Transverse colon (tissue), 4 donors: ENCODE data around the gene NLGN1. TPM values are rescaled to one million over a fixed set of nuclear protein-coding genes. Genes with fewer than 3 reads are reported as not detected.
"Not testable (repeated sequence)": the region's sequence is repeated elsewhere in the genome, so short reads cannot be mapped to it uniquely, and the experiment has no call there.

Experiments used
- DNase-seq: peaks from one replicate; pipeline ENCODE4 v3.0.0-alpha.2; 2019
- H3K27ac ChIP-seq, 4 donors: fragments of 200-600 bp; sonication (generic); 2 replicates each; pipeline ENCODE4 v1.5.1; 2016 to 2018; ENCODE audit warnings: inconsistent platforms in 4 of 4
- H3K27me3 ChIP-seq: fragments of 200-600 bp; sonication (generic); 2 replicates; pipeline ENCODE4 v1.5.1; 2017; ENCODE audit warnings: inconsistent platforms
- H3K36me3 ChIP-seq, 4 donors: fragments of 200-600 bp; sonication (generic); 2 replicates each; pipeline ENCODE4 v1.5.1; 2017 to 2019; ENCODE audit warnings: inconsistent platforms in 4 of 4
- H3K4me1 ChIP-seq, 4 donors: fragments of 200-600 bp; sonication (generic); 2 replicates each; pipeline ENCODE4 v1.5.1; 2017 to 2020; ENCODE audit warnings: inconsistent platforms in 4 of 4
- H3K4me3 ChIP-seq, 4 donors: fragments of 200-600 bp; sonication (generic); 1 replicate in 1 of 4; 2 replicates in 3 of 4; pipeline versions ENCODE4 v1.5.1 to v1.6.1; 2017 to 2019; ENCODE audit warnings: inconsistent platforms in 4 of 4
- H3K9me3 ChIP-seq, 2 donors: fragments of 200-600 bp; sonication (generic); 2 replicates each; pipeline ENCODE4 v1.5.1; 2017 to 2019; ENCODE audit warnings: inconsistent platforms in 2 of 2
- EP300 ChIP-seq: sonication (generic); formaldehyde crosslinking; IDR thresholded peaks from one replicate; pipeline ENCODE4 v1.6.1; 2017; ENCODE audit warnings: antibody characterized with exemption, low read depth
- POLR2A ChIP-seq: fragments of 450-650 bp; IDR thresholded peaks from one replicate; pipeline ENCODE4 v1.6.1; 2016; ENCODE audit warnings: antibody characterized with exemption, mild to moderate bottlenecking, moderate library complexity
- POLR2AphosphoS5 ChIP-seq, 3 donors: sonication (generic); formaldehyde crosslinking; IDR thresholded peaks; one replicate each; pipeline ENCODE4 v1.6.1; 2016; ENCODE audit warnings: antibody characterized with exemption in 3 of 3
- WGBS, 2 donors: methylation state at CpG; one replicate each; pipeline ENCODE4 v1.1.5; 2018; ENCODE audit warnings: low coverage in 1 of 2; 5-methylcytosine and 5-hydroxymethylcytosine counted together
- in situ Hi-C, 4 donors: fragments of 200-750 bp; cut with MboI; loops; one replicate each; pipeline versions ENCODE4 v1.15.0 to v1.15.1; 2017; ENCODE audit warnings: low sequenced_read_pairs in 3 of 4, low pct_ligation_motif_present in 1 of 4, low pct_unique_long_range_greater_than_20kb in 1 of 4
- intact Hi-C: fragments of 100-400 bp; cut with DNase I; formaldehyde crosslinking; loops from one replicate; pipeline ENCODE4 v1.15.1; 2023; ENCODE audit warnings: low total_unique reads
- total RNA-seq, 4 donors: library from RNA; depleted of rRNA; stranded (reverse); fragments of >200 nt; gene quantifications; one replicate each; pipeline ENCODE4 v1.1.0, GENCODE V29; 2016
- TF ChIP-seq, protein P1 (sequence below), 5 experiments: fragments of 200-600 bp in 3 of 5; fragments of 450-650 bp in 2 of 5; sonication (generic) in 3 of 5; IDR thresholded peaks; 1 replicate in 2 of 5; 2 replicates in 3 of 5; pipeline ENCODE4 v1.5.1; 2016 to 2017; ENCODE audit warnings: antibody characterized with exemption in 5 of 5, inconsistent platforms in 3 of 5, mild to moderate bottlenecking in 2 of 5, moderate library complexity in 1 of 5

NLGN1 gene
- total RNA-seq, 4 donors from 2014 or later, result 0.40 to 5.2 (median 1.9) TPM; not detected in 1

GRCh38 chr3:173429076-173429475 is 31.5 kb downstream of the NLGN1 start:
- TF ChIP-seq, protein P1, sequence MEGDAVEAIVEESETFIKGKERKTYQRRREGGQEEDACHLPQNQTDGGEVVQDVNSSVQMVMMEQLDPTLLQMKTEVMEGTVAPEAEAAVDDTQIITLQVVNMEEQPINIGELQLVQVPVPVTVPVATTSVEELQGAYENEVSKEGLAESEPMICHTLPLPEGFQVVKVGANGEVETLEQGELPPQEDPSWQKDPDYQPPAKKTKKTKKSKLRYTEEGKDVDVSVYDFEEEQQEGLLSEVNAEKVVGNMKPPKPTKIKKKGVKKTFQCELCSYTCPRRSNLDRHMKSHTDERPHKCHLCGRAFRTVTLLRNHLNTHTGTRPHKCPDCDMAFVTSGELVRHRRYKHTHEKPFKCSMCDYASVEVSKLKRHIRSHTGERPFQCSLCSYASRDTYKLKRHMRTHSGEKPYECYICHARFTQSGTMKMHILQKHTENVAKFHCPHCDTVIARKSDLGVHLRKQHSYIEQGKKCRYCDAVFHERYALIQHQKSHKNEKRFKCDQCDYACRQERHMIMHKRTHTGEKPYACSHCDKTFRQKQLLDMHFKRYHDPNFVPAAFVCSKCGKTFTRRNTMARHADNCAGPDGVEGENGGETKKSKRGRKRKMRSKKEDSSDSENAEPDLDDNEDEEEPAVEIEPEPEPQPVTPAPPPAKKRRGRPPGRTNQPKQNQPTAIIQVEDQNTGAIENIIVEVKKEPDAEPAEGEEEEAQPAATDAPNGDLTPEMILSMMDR (IDR thresholded peaks at IDR 0.05), result no peak
- TF ChIP-seq POLR2A (no peak), EP300 (no peak), POLR2AphosphoS5 (IDR thresholded peaks at IDR 0.05) (no peak)
- in situ Hi-C loops (loop anchor here in 1 of 4 donors (25.0 kb wide), 1 partner anchor 108 kb away; no protein-coding TSS in a partner anchor), intact Hi-C loops (no loop called here)
- peaks cover 5 to 14% of the 10 kb centered on the region in 2 donors for H3K9me3 ChIP-seq
- no peak overlapping the region for H3K4me3 ChIP-seq
- no peaks in the 10 kb centered on the region for H3K4me1 ChIP-seq
- no peaks in the 10 kb centered on the region for H3K36me3 ChIP-seq
- DNase-seq, result no peak
- H3K27me3 ChIP-seq, result no peaks in the 10 kb centered on the region
- no peak overlapping the region for H3K27ac ChIP-seq
- WGBS, 2 donors, result 88 to 91% methylated on average over 5 of the region's 5 CpGs

GRCh38 chr3:173429527-173429926 is 32.0 kb downstream of the NLGN1 start:
- H3K4me1 ChIP-seq, result no peaks in the 10 kb centered on the region
- no peaks in the 10 kb centered on the region for H3K36me3 ChIP-seq
- in situ Hi-C loops (loop anchor here in 1 of 4 donors (25.0 kb wide), 1 partner anchor 108 kb away; no protein-coding TSS in a partner anchor), intact Hi-C loops (no loop called here)
- no peak for DNase-seq
- TF ChIP-seq POLR2AphosphoS5 (IDR thresholded peaks at IDR 0.05), result no peak
- TF ChIP-seq POLR2A, result no peak
- H3K4me3 ChIP-seq, result no peak overlapping the region
- H3K9me3 ChIP-seq, result peaks cover 5 to 14% of the 10 kb centered on the region in 2 donors
- 50% methylated on average over 1 of the region's 1 CpG; no CpG with 5 or more reads in 1 of the 2 donors for WGBS, 2 donors
- H3K27ac ChIP-seq, result no peak overlapping the region
- no peaks in the 10 kb centered on the region for H3K27me3 ChIP-seq

DNA sequence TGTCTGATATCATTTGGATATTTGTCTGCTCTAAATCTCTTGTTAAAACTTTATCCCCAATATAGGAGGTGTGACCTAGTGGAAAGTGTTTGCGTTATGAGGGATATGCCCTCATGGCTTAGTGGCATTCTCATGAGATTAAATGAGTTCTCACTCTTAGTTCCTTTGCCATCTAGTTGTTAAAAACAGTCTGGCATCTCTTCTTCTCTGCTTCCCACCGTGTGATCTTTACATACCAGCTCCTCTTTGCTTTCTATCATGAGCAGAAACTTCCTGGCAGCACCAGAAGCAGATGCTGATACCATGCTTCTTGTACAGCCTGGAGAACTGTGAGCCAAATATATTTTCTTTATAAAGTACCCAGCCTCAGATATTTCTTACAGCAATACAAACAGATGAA is 33.0 kb downstream of the NLGN1 start:
- Histone ChIP-seq H3K9me3 (peaks cover 5 to 14% of the 10 kb centered on the region in 2 donors), H3K4me3 (no peak overlapping the region), H3K4me1 (no peaks in the 10 kb centered on the region), H3K36me3 (no peaks in the 10 kb centered on the region), H3K27me3 (no peaks in the 10 kb centered on the region), H3K27ac (no peak overlapping the region)
- in situ Hi-C loops (loop anchor here in 1 of 4 donors (25.0 kb wide), 1 partner anchor 107 kb away; no protein-coding TSS in a partner anchor), intact Hi-C loops (no loop called here)
- TF ChIP-seq, protein P1 (IDR thresholded peaks at IDR 0.05), result no peak
- TF ChIP-seq POLR2AphosphoS5 (IDR thresholded peaks at IDR 0.05), result no peak
- no peak for TF ChIP-seq POLR2A
- no peak for TF ChIP-seq EP300
- DNase-seq, result no peak
- WGBS, 2 donors, result 47 to 62% methylated on average over 2 of the region's 2 CpGs

DNA sequence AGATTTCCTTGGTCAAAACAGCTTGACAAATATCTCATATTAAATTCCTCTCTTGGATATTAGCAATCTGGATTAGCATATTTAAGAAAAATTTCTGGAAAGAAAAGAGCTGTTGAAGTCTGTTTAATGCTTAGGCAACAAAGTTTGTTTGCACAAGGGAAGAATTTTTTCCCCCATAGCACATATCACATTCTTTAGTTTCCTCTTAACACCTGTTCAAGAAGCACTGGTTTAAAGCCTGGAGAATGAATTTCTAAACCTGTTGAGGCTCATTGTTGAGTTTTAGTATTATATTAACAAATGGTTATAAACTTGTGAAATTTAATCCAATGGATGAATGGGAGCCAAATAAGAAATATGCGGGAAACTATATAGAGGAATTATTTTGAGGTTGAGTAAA is 41.5 kb downstream of the NLGN1 start:
- Histone ChIP-seq H3K4me3 (no peak overlapping the region), H3K4me1 (no peaks in the 10 kb centered on the region), H3K27me3 (no peaks in the 10 kb centered on the region), H3K27ac (no peak overlapping the region), H3K36me3 (no peaks in the 10 kb centered on the region), H3K9me3 (no peaks in the 10 kb centered on the region)
- DNase-seq, result no peak
- TF ChIP-seq POLR2A, result no peak
- TF ChIP-seq EP300, result no peak
- TF ChIP-seq POLR2AphosphoS5 (IDR thresholded peaks at IDR 0.05), result no peak
- TF ChIP-seq, protein P1 (IDR thresholded peaks at IDR 0.05), result no peak
- intact Hi-C loops (no loop called here), in situ Hi-C loops (loop anchor here in 1 of 4 donors (25.0 kb wide), 1 partner anchor 98 kb away; no protein-coding TSS in a partner anchor)
- WGBS, 2 donors, result 67 to 86% methylated on average over 1 of the region's 1 CpG

DNA sequence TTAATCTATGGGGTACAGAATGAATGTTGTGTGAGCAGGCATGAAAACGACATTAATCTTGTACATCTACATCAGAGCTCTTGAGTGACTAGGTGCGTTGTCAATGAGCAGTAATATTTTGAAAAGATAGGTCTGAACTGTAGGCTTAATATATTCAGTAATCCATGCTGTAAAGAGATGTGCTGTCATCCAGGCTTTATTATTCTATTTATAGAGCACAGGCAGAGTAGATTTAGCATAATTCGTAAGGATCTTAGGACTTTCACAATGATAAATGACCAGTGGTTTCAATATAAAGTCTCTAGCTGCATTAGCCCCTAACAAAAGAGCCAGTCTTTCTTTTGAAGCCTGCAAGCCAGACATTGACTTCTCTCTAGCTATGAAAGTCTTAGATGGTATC is 43.0 kb downstream of the NLGN1 start:
- Histone ChIP-seq H3K4me1 (no peaks in the 10 kb centered on the region), H3K27ac (no peak overlapping the region), H3K27me3 (no peaks in the 10 kb centered on the region), H3K9me3 (no peaks in the 10 kb centered on the region), H3K36me3 (no peaks in the 10 kb centered on the region), H3K4me3 (no peak overlapping the region)
- TF ChIP-seq POLR2A (no peak), POLR2AphosphoS5 (IDR thresholded peaks at IDR 0.05) (no peak), EP300 (no peak)
- TF ChIP-seq, protein P1 (IDR thresholded peaks at IDR 0.05), result no peak
- no peak for DNase-seq
- in situ Hi-C loops, result loop anchor here in 1 of 4 donors (25.0 kb wide), 1 partner anchor 97 kb away; no protein-coding TSS in a partner anchor
- WGBS, 2 donors, result 75 to 83% methylated on average over 2 to 3 of the region's 3 CpGs
- intact Hi-C loops, result no loop called here

DNA sequence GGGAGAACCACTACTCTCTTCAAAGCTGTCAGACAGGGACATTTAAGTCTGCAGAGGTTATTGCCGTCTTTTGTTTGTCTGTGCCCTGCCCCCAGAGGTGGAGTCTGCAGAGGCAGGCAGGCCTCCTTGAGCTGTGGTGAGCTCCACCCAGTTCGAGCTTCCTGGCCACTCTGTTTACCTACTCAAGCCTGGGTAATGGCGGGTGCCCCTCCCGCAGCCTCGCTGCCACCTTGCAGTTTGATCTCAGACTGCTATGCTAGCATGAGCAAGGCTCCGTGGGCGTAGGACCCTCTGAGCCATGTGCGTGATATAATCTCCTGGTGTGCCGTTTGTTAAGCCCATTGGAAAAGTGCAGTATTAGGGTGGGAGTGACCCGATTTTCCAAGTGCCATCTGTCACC is 54.0 kb downstream of the NLGN1 start:
- H3K9me3 ChIP-seq, intact Hi-C loops, H3K27ac ChIP-seq, in situ Hi-C loops, H3K4me3 ChIP-seq, H3K4me1 ChIP-seq, H3K36me3 ChIP-seq, H3K27me3 ChIP-seq, DNase-seq: not testable (repeated sequence)
- WGBS, 2 donors, result 78% methylated on average over 10 of the region's 10 CpGs; no CpG with 5 or more reads in 1 of the 2 donors
